ENCODE measurements around the gene APC. TPM values are rescaled to one million over a fixed set of nuclear protein-coding genes. Genes with fewer than 3 reads are reported as not detected.

APC gene
- total RNA-seq, 1 donor from 2014 or later: 54.1 TPM

DNA sequence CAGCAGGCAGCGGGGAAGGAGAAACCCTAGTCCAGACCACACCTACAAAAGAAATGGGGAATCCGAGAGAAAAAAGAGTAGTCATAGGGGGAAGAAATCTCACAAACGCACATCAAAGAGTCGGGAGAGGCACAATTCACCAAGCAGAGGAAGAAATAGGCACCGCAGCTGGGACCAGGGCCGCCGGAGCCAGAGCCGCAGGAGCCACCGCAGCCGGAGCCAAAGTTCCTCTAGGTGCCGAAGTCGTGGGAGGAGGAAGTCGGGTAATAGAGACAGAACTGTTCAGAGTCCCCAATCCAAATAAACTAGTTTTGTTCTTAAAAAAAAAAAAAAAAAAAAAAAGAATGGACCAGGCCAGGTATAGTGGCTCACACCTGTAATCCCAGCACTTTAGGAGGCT is 155.1 kb downstream of the APC start:
- TF ChIP-seq, protein P1, sequence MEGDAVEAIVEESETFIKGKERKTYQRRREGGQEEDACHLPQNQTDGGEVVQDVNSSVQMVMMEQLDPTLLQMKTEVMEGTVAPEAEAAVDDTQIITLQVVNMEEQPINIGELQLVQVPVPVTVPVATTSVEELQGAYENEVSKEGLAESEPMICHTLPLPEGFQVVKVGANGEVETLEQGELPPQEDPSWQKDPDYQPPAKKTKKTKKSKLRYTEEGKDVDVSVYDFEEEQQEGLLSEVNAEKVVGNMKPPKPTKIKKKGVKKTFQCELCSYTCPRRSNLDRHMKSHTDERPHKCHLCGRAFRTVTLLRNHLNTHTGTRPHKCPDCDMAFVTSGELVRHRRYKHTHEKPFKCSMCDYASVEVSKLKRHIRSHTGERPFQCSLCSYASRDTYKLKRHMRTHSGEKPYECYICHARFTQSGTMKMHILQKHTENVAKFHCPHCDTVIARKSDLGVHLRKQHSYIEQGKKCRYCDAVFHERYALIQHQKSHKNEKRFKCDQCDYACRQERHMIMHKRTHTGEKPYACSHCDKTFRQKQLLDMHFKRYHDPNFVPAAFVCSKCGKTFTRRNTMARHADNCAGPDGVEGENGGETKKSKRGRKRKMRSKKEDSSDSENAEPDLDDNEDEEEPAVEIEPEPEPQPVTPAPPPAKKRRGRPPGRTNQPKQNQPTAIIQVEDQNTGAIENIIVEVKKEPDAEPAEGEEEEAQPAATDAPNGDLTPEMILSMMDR (IDR thresholded peaks at IDR 0.05): no peak
- intact Hi-C loops (cut with DNase I): no loop called here
- Histone ChIP-seq H3K9me3 (no peaks in the 10 kb centered on the region), H3K36me3 (peaks cover 69% of the 10 kb centered on the region), H3K4me3 (no peak overlapping the region), H3K27me3 (no peaks in the 10 kb centered on the region), H3K4me1 (no peaks in the 10 kb centered on the region), H3K27ac (no peak overlapping the region)
- DNase-seq: no peak
- no peak for ATAC-seq

DNA sequence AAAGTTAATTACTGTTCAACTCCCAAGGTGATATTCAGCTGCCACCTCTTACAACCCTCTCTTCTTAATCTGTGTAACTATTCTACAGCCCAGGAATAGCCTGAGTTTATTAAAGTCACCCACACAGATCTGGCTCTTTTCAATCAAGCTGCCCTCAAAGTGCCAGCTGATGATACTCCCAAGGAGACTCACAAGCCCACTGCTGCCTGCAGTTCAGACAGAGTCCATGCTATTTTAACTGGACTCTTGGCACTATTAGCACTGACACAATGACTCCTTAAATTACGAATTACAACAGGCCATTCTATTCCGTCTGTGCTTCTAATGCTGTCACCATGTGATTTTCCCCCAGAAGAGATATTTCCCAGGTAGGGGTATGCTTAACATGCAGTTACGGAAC is 158.0 kb downstream of the APC start:
- Histone ChIP-seq H3K9me3 (no peaks in the 10 kb centered on the region), H3K27ac (no peak overlapping the region), H3K4me1 (no peaks in the 10 kb centered on the region), H3K27me3 (no peaks in the 10 kb centered on the region), H3K4me3 (no peak overlapping the region), H3K36me3 (peaks cover 78% of the 10 kb centered on the region)
- DNase-seq (no peak), ATAC-seq (no peak)
- TF ChIP-seq, protein P1 (IDR thresholded peaks at IDR 0.05): no peak
- intact Hi-C loops (cut with DNase I): no loop called here

Other genes starting within 250 kb of the APC start
- 22.8 TPM for gene SRP19, start 123.4 kb downstream of the APC start, total RNA-seq
- 108 TPM for gene REEP5, start 184.3 kb downstream of the APC start, total RNA-seq
- gene DCP2, start 238.9 kb downstream of the APC start, total RNA-seq: 51.1 TPM

All from upper lobe of right lung (tissue), 1 donor.